ENCODE data around the gene STUM.

STUM gene

GRCh38 chr1:226525750-226526149, 22.8 kb upstream of the STUM start:
- no peak overlapping the region for H3K27ac ChIP-seq
- TF ChIP-seq CTCF (conservative IDR thresholded peaks at IDR 0.05) (no peak), ZFX (IDR thresholded peaks at IDR 0.05) (no peak)

- peak overlapping the region; percentile 8 for H3K27ac ChIP-seq
- TF ChIP-seq CTCF (conservative IDR thresholded peaks at IDR 0.05) (no peak), ZFX (IDR thresholded peaks at IDR 0.05) (no peak)
Observed at GRCh38 chr1:226526801-226527595, 21.6 kb upstream of the STUM start.

- H3K27ac ChIP-seq: no peak overlapping the region
- TF ChIP-seq ZFX (IDR thresholded peaks at IDR 0.05) (no peak), CTCF (conservative IDR thresholded peaks at IDR 0.05) (no peak)
Observed at GRCh38 chr1:226529891-226530290, 18.7 kb upstream of the STUM start.

GRCh38 chr1:226530591-226530990, 18.0 kb upstream of the STUM start:
- TF ChIP-seq ZFX (IDR thresholded peaks at IDR 0.05): no peak
- TF ChIP-seq CTCF (conservative IDR thresholded peaks at IDR 0.05): no peak

GRCh38 chr1:226531360-226532093, 17.0 kb upstream of the STUM start:
- H3K27ac ChIP-seq: no peak overlapping the region
- TF ChIP-seq ZFX (IDR thresholded peaks at IDR 0.05) (no peak), CTCF (conservative IDR thresholded peaks at IDR 0.05) (no peak)

More at GRCh38 chr1:226530591-226530990, 18.0 kb upstream of the STUM start:
- H3K27ac ChIP-seq: no peak overlapping the region

- H3K27ac ChIP-seq: no peak overlapping the region
- TF ChIP-seq CTCF (conservative IDR thresholded peaks at IDR 0.05): no peak
- no peak for TF ChIP-seq ZFX (IDR thresholded peaks at IDR 0.05)
Observed at GRCh38 chr1:226532553-226532952, 16.0 kb upstream of the STUM start.

GRCh38 chr1:226533220-226533619, 15.3 kb upstream of the STUM start:
- TF ChIP-seq ZFX (IDR thresholded peaks at IDR 0.05) (no peak), CTCF (conservative IDR thresholded peaks at IDR 0.05) (no peak)
- no peak overlapping the region for H3K27ac ChIP-seq
